ENCODE results near the gene SNX7. TPM values are rescaled to one million over a fixed set of nuclear protein-coding genes. Genes with fewer than 3 reads are reported as not detected.
A peak's percentile ranks its signal among the peaks of the same experiment; 100 is the strongest.

The SNX7 gene
- polyA plus RNA-seq (ENCODE audit: insufficient read length): 39.2 TPM
- long read RNA-seq, donor 1, transcript SNX7-201 (9 exons, 1,734 nt): major isoform, 14 of 48 reads
- long read RNA-seq, donor 1, partial matches to known transcripts: 34 of 48 reads
- long read RNA-seq, donor 1, other reads (novel, unspliced or antisense): 0 of 48 reads
- long read RNA-seq, donor 2, transcript SNX7-201 (9 exons, 1,734 nt): major isoform, 15 of 43 reads
- long read RNA-seq, donor 2, partial matches to known transcripts: 26 of 43 reads
- long read RNA-seq, donor 2, other reads (novel, unspliced or antisense): 0 of 43 reads
- long read RNA-seq, donor 3, transcript SNX7-201 (9 exons, 1,734 nt): major isoform, 11 of 29 reads
- long read RNA-seq, donor 3, partial matches to known transcripts: 18 of 29 reads
- long read RNA-seq, donor 3, other reads (novel, unspliced or antisense): 0 of 29 reads
- long read RNA-seq, donor 4, partial matches to known transcripts: 0 of 2 reads
- long read RNA-seq, donor 4, other reads (novel, unspliced or antisense): 0 of 2 reads
- long read RNA-seq, donor 5, transcript SNX7-201 (9 exons, 1,734 nt): major isoform, 36 of 96 reads
- long read RNA-seq, donor 5, partial matches to known transcripts: 53 of 96 reads
- long read RNA-seq, donor 5, other reads (novel, unspliced or antisense): 7 of 96 reads
- long read RNA-seq, donor 6, transcript SNX7-201 (9 exons, 1,734 nt): major isoform, 15 of 46 reads
- long read RNA-seq, donor 6, partial matches to known transcripts: 31 of 46 reads
- long read RNA-seq, donor 6, other reads (novel, unspliced or antisense): 0 of 46 reads
- long read RNA-seq, donor 7, transcript SNX7-201 (9 exons, 1,734 nt): major isoform, 20 of 55 reads
- long read RNA-seq, donor 7, partial matches to known transcripts: 35 of 55 reads
- long read RNA-seq, donor 7, other reads (novel, unspliced or antisense): 0 of 55 reads
- long read RNA-seq, donor 8, transcript SNX7-201 (9 exons, 1,734 nt): major isoform, 5 of 10 reads
- long read RNA-seq, donor 8, partial matches to known transcripts: 5 of 10 reads
- long read RNA-seq, donor 8, other reads (novel, unspliced or antisense): 0 of 10 reads

DNA sequence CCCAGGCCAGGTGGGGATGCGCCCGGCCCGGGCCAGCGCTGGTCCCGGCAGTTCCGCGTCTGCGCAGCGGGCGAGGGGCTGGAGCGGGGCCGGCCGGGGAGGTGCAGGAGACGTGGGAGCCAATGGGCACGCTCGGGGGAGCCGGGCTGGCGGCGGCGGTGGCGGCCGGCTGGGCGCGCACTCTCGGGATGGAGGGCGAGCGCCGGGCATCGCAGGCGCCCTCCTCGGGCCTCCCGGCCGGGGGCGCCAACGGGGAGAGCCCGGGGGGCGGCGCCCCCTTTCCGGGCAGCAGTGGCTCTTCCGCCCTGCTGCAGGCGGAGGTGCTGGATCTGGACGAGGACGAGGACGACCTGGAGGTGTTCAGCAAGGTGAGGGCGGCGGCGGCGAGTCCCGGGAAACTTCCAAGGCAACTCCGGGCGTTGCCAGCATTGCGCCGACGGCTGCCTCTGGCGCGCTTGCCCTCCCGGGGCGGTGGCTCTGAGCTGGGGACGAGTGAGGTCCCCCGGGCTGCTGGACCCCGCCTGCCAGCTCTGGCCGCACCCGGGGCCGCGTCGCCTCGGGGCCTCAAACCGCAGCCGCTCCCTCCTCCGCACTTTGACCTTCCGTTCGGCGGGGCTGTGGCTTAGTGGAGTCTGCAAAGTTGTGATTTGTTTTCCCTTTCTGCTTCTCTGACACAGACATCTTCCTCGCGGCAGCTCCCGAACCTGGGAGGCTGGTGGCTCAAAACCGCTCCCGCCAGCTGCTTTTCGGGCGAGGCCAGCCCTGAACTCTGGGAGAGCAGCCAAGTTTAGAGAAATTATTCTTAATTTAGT lies at the start of gene SNX7:
Gene SNX7, plus strand, starts transcription at position 178 of the 812 bp plus-strand sequence. Its CDS starts 11 bp downstream, at position 189.
- DNase-seq: peak; percentile 74

- no peak for DNase-seq
Measured at GRCh38 chr1:98637316-98637715, 24.2 kb upstream of the SNX7 start.

- DNase-seq: no peak
Measured at GRCh38 chr1:98638185-98638584, 23.3 kb upstream of the SNX7 start.

GRCh38 chr1:98644510-98644909 lies 17.0 kb upstream of the SNX7 start:
- no peak for DNase-seq

GRCh38 chr1:98651116-98651632 lies 10.3 kb upstream of the SNX7 start:
- DNase-seq: no peak

DNA sequence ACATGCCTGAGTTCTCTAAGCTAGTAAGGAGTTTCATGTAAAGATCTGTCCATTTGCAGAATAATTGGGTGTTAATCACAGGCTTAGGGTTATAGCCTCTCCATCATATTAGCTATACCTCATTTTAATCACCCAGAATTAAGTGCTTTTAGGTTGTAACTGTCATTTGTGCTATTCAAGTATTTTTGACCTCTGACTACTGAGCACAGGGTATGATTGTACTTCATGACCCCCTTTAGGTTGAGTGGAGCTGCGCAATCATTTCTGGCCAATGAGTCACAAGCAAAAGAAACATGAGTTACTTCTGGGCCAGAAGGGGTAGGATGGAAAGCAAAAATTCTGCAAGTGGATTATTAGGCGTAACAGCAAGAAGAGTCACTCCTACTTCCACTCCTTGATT lies 8.4 kb upstream of the SNX7 start:
- no peak for DNase-seq

DNA sequence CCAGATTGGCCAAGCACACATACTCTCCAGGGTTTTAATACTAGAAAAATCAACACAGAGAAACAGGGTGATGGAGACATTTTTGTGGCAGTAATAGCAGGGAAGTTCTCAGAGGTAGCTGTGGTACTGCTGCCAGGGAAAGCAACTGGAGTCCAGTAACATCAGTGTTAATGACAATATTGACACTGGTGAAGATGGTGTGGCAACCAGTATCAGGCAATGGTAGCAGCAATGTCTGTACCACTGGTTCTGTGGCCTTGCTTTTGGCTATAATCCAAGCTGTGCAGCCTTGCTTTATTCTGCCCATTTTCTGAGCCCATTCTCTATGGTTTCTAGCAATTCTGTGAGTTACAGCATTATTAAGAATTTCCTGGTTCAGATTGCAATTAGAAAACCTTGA lies 1.6 kb upstream of the SNX7 start:
- no peak for DNase-seq

DNA sequence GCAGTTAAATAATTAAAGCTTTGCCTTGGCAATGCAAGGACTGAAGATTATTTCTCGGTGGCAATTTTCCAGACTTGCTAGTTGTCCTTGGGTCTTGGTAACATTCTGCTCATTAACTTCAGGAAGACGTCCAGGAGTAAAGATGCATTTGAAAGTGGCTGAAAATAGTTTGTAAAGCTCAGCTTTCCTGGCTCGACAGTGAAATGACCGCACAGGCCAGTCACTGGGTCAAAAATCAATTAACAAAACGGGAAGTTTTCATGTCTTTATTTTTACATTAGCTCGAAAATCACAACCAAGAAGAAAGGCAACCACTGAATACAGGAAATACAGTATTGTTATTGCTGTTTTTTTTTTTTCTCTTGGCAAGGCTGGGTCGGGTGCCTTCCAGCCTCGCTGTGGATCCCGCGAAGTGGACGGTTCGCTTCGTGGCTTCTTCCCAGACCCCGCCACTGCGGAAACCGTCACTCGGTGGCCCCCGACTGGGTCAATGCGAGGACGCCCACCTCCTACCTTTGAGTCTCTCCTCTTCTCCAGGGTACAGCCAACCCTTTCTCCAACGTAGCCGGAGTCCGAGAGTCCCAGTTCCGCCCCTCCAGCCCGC lies 479 bp upstream of the SNX7 start:
- DNase-seq: peak; percentile 36

DNA sequence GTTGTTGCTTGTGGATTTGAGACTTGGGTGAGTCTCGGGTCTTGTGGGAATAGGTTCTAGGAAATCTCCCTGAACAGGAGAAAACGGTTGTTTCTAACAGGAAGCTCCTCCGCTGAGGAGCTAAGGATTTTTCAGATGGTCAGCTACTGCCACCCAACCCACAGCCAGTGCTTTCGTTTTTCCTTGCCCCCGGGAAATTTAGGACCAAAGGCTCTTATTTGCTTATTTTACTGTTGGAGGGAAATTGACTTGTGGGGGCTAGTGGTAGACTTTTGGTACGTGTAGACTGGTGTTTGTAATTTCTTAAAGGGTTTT lies 792 bp downstream of the SNX7 start:
- DNase-seq: no peak

DNA sequence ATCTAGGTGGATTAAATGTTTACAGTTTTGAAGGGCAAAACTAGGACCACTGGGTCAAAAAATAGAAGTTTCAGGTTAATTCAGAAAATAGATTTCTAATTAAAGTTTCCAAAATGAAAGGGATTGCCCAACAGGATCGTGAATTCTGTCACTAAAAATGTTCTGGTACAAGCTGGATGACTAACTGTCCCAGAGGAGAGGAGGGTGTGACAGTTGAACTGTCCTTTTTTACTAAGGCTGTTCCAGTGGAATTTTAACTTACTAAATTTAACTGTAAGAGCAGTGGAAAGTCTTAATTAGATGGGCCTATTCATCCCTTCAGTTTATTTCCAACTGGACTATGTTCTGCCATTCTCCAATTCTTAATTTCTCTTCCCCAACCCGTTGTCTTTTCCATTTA lies 7.2 kb downstream of the SNX7 start:
- DNase-seq: no peak

DNA sequence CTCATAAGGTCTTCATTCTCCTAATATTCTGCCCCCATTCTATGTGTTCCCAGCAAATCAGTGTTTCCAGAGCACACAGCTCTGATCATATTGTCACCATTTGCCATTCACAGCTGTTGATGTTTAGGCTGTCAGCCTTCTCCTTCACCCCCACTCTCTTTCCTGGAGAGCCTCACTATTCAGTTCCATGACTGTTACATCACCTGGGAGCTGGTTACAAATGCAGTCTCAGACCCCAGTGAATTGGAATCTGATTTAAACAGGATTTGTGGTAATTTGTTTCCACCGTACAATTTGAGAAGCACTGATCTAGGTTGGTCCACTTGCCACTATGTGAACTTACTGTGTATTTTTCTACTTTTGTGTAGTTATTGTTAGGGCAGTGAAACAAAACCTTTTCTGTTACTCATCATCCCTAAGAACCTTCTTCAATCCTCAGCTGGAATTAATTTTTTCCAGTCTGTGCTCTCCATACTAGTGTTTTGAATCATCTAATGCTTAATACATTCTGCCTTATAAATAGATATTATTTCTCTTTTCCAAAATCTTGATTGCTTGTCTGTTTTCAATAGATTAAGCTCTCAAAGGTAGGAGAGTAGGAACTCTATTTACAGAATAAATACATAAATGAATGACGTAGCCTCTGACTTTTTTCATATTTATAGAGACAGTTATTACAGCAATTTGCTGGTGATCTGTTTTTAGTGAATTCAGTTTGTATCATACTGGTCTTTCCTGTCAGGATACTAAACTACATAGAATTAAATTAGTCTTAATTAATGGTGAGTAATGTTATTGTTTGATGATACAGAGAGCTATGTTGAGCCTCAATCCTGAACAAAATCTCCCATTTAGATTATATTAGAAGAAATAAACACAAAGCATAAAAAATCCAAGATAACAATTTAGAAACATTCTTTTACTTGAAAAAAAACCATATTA lies 8.1 kb downstream of the SNX7 start:
- DNase-seq: no peak

- DNase-seq: no peak
Measured at GRCh38 chr1:98672189-98672588, 10.7 kb downstream of the SNX7 start.

DNA sequence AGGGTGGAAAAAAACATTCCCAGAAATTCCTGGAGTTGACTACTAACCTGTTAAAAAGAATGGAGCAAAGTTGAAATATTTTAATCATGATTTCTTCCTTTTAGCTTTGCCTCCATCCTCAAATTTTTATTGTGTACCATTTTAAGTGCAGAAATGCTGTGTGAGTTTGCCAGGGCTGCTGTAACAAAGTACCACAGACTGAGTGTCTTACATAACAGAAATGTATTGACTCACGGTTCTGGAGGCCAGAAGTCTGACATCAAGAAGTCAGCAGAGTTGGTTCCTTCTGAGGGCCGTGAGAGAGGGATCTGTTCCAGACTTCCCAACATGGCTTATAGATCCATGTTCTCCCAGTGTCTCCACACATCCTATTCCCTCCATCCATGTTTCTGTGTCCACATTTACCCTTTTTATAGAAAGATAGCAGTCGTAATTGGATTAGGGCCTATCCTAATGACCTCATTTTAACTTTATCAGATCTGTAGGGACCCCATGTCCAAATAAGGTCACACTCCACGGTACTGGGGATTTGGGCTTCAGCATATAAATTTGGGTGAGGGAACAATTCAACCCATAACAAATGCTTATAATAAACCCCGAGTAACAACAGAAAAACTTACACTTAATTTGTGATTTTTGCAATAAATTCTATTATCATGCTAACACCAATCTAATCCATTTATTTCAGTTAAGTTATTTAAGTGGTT lies 12.7 kb downstream of the SNX7 start:
- no peak for DNase-seq

GRCh38 chr1:98675282-98675681 lies 13.8 kb downstream of the SNX7 start:
- no peak for DNase-seq

DNA sequence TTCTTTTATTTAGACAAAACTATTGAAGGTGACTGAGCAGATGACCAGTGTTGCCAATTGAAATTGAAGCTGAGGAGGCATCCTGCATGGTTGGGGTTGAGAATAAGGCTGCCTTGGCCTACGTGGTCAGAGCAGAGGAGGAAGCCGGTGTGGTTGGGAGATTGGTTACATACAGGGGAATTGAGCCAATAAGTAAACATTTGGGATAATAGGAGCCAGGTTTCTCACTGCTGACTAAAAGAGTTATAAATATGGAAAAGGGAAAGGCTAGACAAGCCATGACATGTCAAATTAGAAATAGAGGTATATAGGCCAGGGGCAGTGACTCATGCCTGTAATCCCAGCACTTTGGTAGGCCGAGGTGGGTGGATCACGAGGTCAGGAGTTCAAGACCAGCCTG lies 15.8 kb downstream of the SNX7 start:
- DNase-seq: no peak

- DNase-seq: no peak
Measured at GRCh38 chr1:98681812-98682211, 20.3 kb downstream of the SNX7 start.

DNA sequence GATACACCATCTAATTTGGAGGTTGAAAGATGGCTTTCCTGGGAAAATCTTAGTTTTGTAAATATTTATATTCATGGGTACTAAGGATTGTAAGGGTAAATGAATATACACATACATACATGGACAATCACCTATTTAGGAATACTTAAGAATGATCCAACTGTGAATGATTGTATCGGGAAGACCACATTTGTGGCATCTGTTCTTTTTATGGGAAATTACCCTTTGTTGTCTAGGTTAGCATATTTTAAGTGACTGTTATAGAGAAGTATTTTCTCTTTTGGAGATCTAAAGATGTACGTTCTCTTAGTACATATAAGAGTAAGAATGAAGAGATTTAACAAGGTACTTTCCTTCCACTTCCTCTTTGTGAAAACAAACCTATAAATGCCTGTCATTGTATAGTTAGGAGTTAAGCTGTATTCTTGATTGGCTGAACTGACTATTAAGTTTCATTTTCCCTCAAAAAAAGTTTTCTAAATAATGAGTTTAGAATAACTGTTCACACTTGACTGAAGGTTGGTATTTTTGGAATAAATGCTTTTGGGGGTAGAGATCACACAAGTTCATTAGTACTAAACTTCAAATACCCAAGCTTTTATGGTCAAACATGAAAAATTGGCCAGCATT lies 26.7 kb downstream of the SNX7 start:
- DNase-seq: no peak

- DNase-seq: no peak
Measured at GRCh38 chr1:98690576-98690975, 29.1 kb downstream of the SNX7 start.

- DNase-seq: no peak
Measured at GRCh38 chr1:98692482-98692881, 31.0 kb downstream of the SNX7 start.

Measured in left kidney (tissue), 8 donors.